NK-92 treated with Interleukin-12 subunit alpha and Interleukin-12 subunit beta, amount 100 ng/mL, for 24 hours (cell line): Measurements from ENCODE around the gene ZSWIM7.

ENCODE experiments used
- DNase-seq: peaks from one replicate; lab custom pipeline; 2025; lab: John Stamatoyannopoulos, UW

The ZSWIM7 gene

GRCh38 chr17:15931394-15931793, 68.1 kb downstream of the ZSWIM7 start:
- no peak for DNase-seq

- no peak for DNase-seq
These were observed 69.1 kb downstream of the ZSWIM7 start for GRCh38 chr17:15930426-15930825.

GRCh38 chr17:15929941-15930340, 69.6 kb downstream of the ZSWIM7 start:
- DNase-seq: no peak

- no peak for DNase-seq
These were observed 71.2 kb downstream of the ZSWIM7 start for GRCh38 chr17:15928286-15928785.
